HFFc6 (cell line): ENCODE measurements around the gene ENG. TPM values are rescaled to one million over a fixed set of nuclear protein-coding genes. Genes with fewer than 3 reads are reported as not detected.

Experiments
- DNase-seq: peaks from one replicate; pipeline ENCODE4 v3.0.0-alpha.2; 2018
- H3K27ac Mint-ChIP-seq: 2 replicates; pipeline ENCODE4 v1.8.0; 2020; ENCODE audit warnings: mild to moderate bottlenecking, mixed read lengths
- H3K27me3 Mint-ChIP-seq: 2 replicates; pipeline ENCODE4 v1.8.0; 2021; ENCODE audit warnings: mild to moderate bottlenecking, moderate library complexity, mixed read lengths; ENCODE audit not compliant: insufficient read depth
- H3K36me3 Mint-ChIP-seq: 2 replicates; pipeline ENCODE4 v1.8.0; 2021; ENCODE audit warnings: low read depth, mixed read lengths
- H3K4me1 Mint-ChIP-seq: 2 replicates; pipeline ENCODE4 v1.8.0; 2020; ENCODE audit warnings: low read depth, mixed read lengths
- H3K4me3 Mint-ChIP-seq: 2 replicates; pipeline ENCODE4 v1.8.0; 2020; ENCODE audit warnings: mild to moderate bottlenecking, moderate library complexity, mixed read lengths
- H3K9me3 Mint-ChIP-seq: 2 replicates; pipeline ENCODE4 v1.8.0; 2020; ENCODE audit warnings: mild to moderate bottlenecking, mixed read lengths
- CTCF ChIP-seq: fragments of 200-600 bp; sonication (generic); IDR thresholded peaks from 2 replicates; pipeline ENCODE4 v1.5.0; 2021; ENCODE audit warnings: antibody characterized with exemption, mild to moderate bottlenecking
- total RNA-seq, 6 experiments: library from RNA; stranded (reverse); fragmentation: NEBNext Ultra II Directional; extraction: Animal tissue kit (Norgen Biotek cat#: 25700); gene quantifications; 2 replicates in 1 of 6; 3 replicates in 5 of 6; pipeline ENCODE4 v1.2.3, GENCODE V29; 2021

The ENG gene
- total RNA-seq, 6 experiments from 2014 or later = 205 to 249 (median 227) TPM

- Mint-ChIP-seq H3K27me3 (peaks cover 10% of the 10 kb centered on the region), H3K36me3 (no peaks in the 10 kb centered on the region), H3K4me3 (no peak overlapping the region), H3K4me1 (no peaks in the 10 kb centered on the region), H3K9me3 (no peaks in the 10 kb centered on the region), H3K27ac (no peak overlapping the region)
- DNase-seq = no peak
- TF ChIP-seq CTCF = no peak
Measured at GRCh38 chr9:127780126-127780885, 74.2 kb downstream of the ENG start.

- Mint-ChIP-seq H3K9me3 (no peaks in the 10 kb centered on the region), H3K27me3 (peaks cover 13% of the 10 kb centered on the region), H3K36me3 (no peaks in the 10 kb centered on the region), H3K4me3 (no peak overlapping the region), H3K4me1 (no peaks in the 10 kb centered on the region), H3K27ac (no peak overlapping the region)
- no peak for TF ChIP-seq CTCF
- no peak for DNase-seq
Measured at GRCh38 chr9:127779136-127779981, 75.1 kb downstream of the ENG start.

GRCh38 chr9:127778280-127779135, 76.0 kb downstream of the ENG start, which contains the start of gene SH2D3C:
SH2D3C (minus strand) TSS chr9:127778666; CDS start chr9:127778627, 39 bp downstream.
- TF ChIP-seq CTCF = no peak
- H3K36me3 Mint-ChIP-seq = no peaks in the 10 kb centered on the region
- H3K27me3 Mint-ChIP-seq = peaks cover 19% of the 10 kb centered on the region
- DNase-seq = no peak
- no peaks in the 10 kb centered on the region for H3K9me3 Mint-ChIP-seq
- H3K4me3 Mint-ChIP-seq = no peak within 1 kb of the TSS
- H3K4me1 Mint-ChIP-seq = no peaks in the 10 kb centered on the region
- H3K27ac Mint-ChIP-seq = no peak within 1 kb of the TSS

- TF ChIP-seq CTCF = no peak
- Mint-ChIP-seq H3K36me3 (no peaks in the 10 kb centered on the region), H3K27me3 (peaks cover 21% of the 10 kb centered on the region), H3K27ac (no peak overlapping the region), H3K9me3 (no peaks in the 10 kb centered on the region), H3K4me3 (no peak overlapping the region), H3K4me1 (no peaks in the 10 kb centered on the region)
- no peak for DNase-seq
Measured at GRCh38 chr9:127777368-127777980, 77.0 kb downstream of the ENG start.

GRCh38 chr9:127776924-127777289, 77.6 kb downstream of the ENG start:
- no peak overlapping the region for H3K4me3 Mint-ChIP-seq
- H3K4me1 Mint-ChIP-seq = no peaks in the 10 kb centered on the region
- no peaks in the 10 kb centered on the region for H3K36me3 Mint-ChIP-seq
- H3K9me3 Mint-ChIP-seq = no peaks in the 10 kb centered on the region
- TF ChIP-seq CTCF = no peak
- H3K27ac Mint-ChIP-seq = no peak overlapping the region
- peaks cover 21% of the 10 kb centered on the region for H3K27me3 Mint-ChIP-seq
- DNase-seq = no peak
